ENCODE data around the gene TM4SF18.

DNA sequence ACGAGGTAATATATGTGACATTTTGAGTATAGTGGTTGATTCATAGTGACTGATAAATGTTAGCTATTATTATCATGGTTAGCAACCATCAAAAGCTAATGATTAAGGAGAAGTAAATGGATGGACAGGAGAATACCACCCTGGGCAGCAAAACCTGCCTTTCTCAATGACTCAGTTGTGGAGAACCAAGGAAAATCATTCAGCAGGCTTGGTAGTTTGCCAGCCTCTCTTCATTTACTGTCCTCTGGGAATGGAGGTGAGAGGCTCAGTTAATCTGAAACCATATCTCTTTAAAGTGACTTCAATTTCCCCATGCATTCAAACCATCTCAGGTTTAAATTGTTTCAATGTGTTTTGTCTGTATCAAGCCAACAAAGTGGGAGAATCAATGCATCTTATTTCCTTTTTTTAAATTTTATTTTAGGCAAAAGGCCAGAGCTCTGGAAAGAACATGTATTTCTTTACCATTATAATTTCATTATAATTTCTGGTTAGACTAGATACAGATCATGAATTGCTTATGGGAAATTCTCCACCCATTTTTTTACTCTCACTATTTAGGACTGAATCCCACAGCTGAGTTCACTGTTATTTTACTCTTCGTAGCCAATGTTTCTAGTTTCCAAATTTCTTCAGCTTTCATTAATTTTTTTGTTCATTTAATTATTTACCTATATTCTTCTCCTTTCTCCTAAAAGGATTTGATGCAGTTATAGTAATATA lies 2.7 kb downstream of the TM4SF18 start:
- no peak for TF ChIP-seq EZH2 (IDR thresholded peaks at IDR 0.05; ENCODE audit: borderline replicate concordance, insufficient read depth, low read depth, low read length, poor library complexity, severe bottlenecking)
- TF ChIP-seq, protein P1, sequence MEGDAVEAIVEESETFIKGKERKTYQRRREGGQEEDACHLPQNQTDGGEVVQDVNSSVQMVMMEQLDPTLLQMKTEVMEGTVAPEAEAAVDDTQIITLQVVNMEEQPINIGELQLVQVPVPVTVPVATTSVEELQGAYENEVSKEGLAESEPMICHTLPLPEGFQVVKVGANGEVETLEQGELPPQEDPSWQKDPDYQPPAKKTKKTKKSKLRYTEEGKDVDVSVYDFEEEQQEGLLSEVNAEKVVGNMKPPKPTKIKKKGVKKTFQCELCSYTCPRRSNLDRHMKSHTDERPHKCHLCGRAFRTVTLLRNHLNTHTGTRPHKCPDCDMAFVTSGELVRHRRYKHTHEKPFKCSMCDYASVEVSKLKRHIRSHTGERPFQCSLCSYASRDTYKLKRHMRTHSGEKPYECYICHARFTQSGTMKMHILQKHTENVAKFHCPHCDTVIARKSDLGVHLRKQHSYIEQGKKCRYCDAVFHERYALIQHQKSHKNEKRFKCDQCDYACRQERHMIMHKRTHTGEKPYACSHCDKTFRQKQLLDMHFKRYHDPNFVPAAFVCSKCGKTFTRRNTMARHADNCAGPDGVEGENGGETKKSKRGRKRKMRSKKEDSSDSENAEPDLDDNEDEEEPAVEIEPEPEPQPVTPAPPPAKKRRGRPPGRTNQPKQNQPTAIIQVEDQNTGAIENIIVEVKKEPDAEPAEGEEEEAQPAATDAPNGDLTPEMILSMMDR (IDR thresholded peaks at IDR 0.05) = no peak
